SHP77 treated with DMSO at 0.1 percent for 48 hours (cell line): ENCODE measurements around the gene RIOK2.
"Not testable (repeated sequence)": the region's sequence is repeated elsewhere in the genome, so short reads cannot be mapped to it uniquely, and the experiment has no call there.

Source experiments
- DNase-seq: peaks from one replicate; lab custom pipeline; 2025; lab: John Stamatoyannopoulos, UW

RIOK2 gene

GRCh38 chr5:97167435-97167834, 15.6 kb downstream of the RIOK2 start:
- DNase-seq: no peak

- DNase-seq: no peak
These were observed 17.3 kb downstream of the RIOK2 start for GRCh38 chr5:97165726-97166125.

GRCh38 chr5:97164846-97165245, 18.2 kb downstream of the RIOK2 start:
- DNase-seq: no peak

- DNase-seq: no peak
These were observed 19.2 kb downstream of the RIOK2 start for GRCh38 chr5:97163790-97164285.

GRCh38 chr5:97163360-97163764, 19.7 kb downstream of the RIOK2 start:
- DNase-seq: no peak

- DNase-seq: peak; percentile 38
These were observed 21.0 kb downstream of the RIOK2 start for GRCh38 chr5:97162045-97162444.

- no peak for DNase-seq
These were observed 25.4 kb downstream of the RIOK2 start for GRCh38 chr5:97157689-97158088.

GRCh38 chr5:97151370-97151769, 31.7 kb downstream of the RIOK2 start:
- no peak for DNase-seq

- DNase-seq: no peak
These were observed 32.6 kb downstream of the RIOK2 start for GRCh38 chr5:97150401-97150800.

GRCh38 chr5:97149709-97150108, 33.3 kb downstream of the RIOK2 start:
- DNase-seq: no peak

- DNase-seq: no peak
These were observed 34.8 kb downstream of the RIOK2 start for GRCh38 chr5:97148288-97148687.

- DNase-seq: no peak
These were observed 39.3 kb downstream of the RIOK2 start for GRCh38 chr5:97143704-97144103.

GRCh38 chr5:97142521-97143254, 40.4 kb downstream of the RIOK2 start, which contains the start of gene LIX1:
TSS of gene LIX1 (minus strand) at chr5:97142611. CDS start at chr5:97142576, 35 bp downstream.
- peak; percentile 21 for DNase-seq

- no peak for DNase-seq
These were observed 41.5 kb downstream of the RIOK2 start for GRCh38 chr5:97141539-97141938.

GRCh38 chr5:97141031-97141430, 42.0 kb downstream of the RIOK2 start:
- no peak for DNase-seq

GRCh38 chr5:97140250-97140649, 42.8 kb downstream of the RIOK2 start:
- not testable (repeated sequence) for DNase-seq

GRCh38 chr5:97136475-97136874, 46.6 kb downstream of the RIOK2 start:
- no peak for DNase-seq

GRCh38 chr5:97135868-97136267, 47.2 kb downstream of the RIOK2 start:
- DNase-seq: no peak

GRCh38 chr5:97134634-97135033, 48.4 kb downstream of the RIOK2 start:
- no peak for DNase-seq

GRCh38 chr5:97133101-97133500, 49.9 kb downstream of the RIOK2 start:
- no peak for DNase-seq

GRCh38 chr5:97131921-97132320, 51.1 kb downstream of the RIOK2 start:
- DNase-seq: no peak

GRCh38 chr5:97131139-97131710, 51.8 kb downstream of the RIOK2 start:
- no peak for DNase-seq

- no peak for DNase-seq
These were observed 55.3 kb downstream of the RIOK2 start for GRCh38 chr5:97127727-97128126.
